K562 (cell line): ENCODE data around the gene KCNK16. TPM values are rescaled to one million over a fixed set of nuclear protein-coding genes. Genes with fewer than 3 reads are reported as not detected.

Experiments used
- ATAC-seq: fragments of 200-7000 bp; cut with Tn5 transposase; 3 replicates; pipeline ENCODE4 v1.9.1; 2020; ENCODE audit warnings: moderate library complexity
- BruUV-seq: library from RNA; stranded (reverse); fragments of 400-500 nt; replicated peaks from 2 replicates; lab custom pipeline; 2021; lab: Mats Ljungman, UMichigan
- CTCF ChIA-PET: fragments of 300-600 bp; formaldehyde crosslinking; extraction: SDS; loops from one replicate; lab custom pipeline; 2021; ENCODE audit warnings: low intra/inter-chr PET ratio; lab: Yijun Ruan, JAX
- POLR2A ChIA-PET: fragments of 300-600, 350-650 bp; sonication (Branson Sonifier 250); formaldehyde crosslinking; extraction: SDS; loops from one replicate; lab custom pipeline; 2021; ENCODE audit warnings: antibody characterized with exemption, inconsistent platforms; lab: Yijun Ruan, JAX
- DNase-seq, 4 experiments: peaks; one replicate each; pipeline versions ENCODE4 v3.0.0 to v3.0.0-alpha.2; 2011 to 2018; ENCODE audit warnings: low spot score in 3 of 4, mixed read lengths in 3 of 4; ENCODE audit errors: extremely low read depth in 1 of 4
- FAIRE-seq: peaks from 2 replicates; lab custom pipeline; 2011; peaks lifted over from hg19 to GRCh38; lab: Jason Lieb, UNC
- H2AFZ ChIP-seq: 2 replicates; pipeline ENCODE4 v1.6.0; 2011; ENCODE audit warnings: low read depth, low read length, control low read depth, inconsistent platforms
- H3K27ac ChIP-seq: fragments of 200-600 bp; 3 replicates; pipeline ENCODE4 v1.8.0; 2011; ENCODE audit warnings: low read depth, mild to moderate bottlenecking, control low read depth, inconsistent platforms, low read length, moderate library complexity, mixed read lengths; ENCODE audit errors: extremely low read depth
- H3K27me3 ChIP-seq, 2 experiments: fragments of 300-600 bp in 1 of 2; 2 replicates in 1 of 2; 3 replicates in 1 of 2; pipeline versions ENCODE4 v1.6.0 to v1.8.0; 2011; ENCODE audit warnings: inconsistent platforms in 2 of 2, low read length in 2 of 2, mild to moderate bottlenecking in 1 of 2, mixed read lengths in 1 of 2, moderate library complexity in 1 of 2; ENCODE audit not compliant: control insufficient read depth in 2 of 2, insufficient read depth in 2 of 2
- H3K36me3 ChIP-seq: fragments of 300-600 bp; 3 replicates; pipeline ENCODE4 v1.8.0; 2011; ENCODE audit warnings: mild to moderate bottlenecking, low read length, inconsistent platforms; ENCODE audit not compliant: control insufficient read depth, insufficient read depth
- H3K4me1 ChIP-seq, 2 experiments: fragments of 200-600 bp in 1 of 2; replicated peaks in 1 of 2; 2 replicates in 1 of 2; 3 replicates in 1 of 2; pipeline versions ENCODE4 v1.5.1 to v1.8.0; 2011; ENCODE audit warnings: inconsistent platforms in 2 of 2, low read length in 2 of 2, mild to moderate bottlenecking in 1 of 2, mixed read lengths in 1 of 2, moderate library complexity in 1 of 2; ENCODE audit not compliant: control insufficient read depth in 2 of 2, insufficient read depth in 2 of 2
- H3K4me2 ChIP-seq: 2 replicates; pipeline ENCODE4 v1.6.1; 2011; ENCODE audit warnings: low read length, control low read depth, inconsistent platforms, mixed read lengths; ENCODE audit not compliant: insufficient read depth
- H3K4me3 ChIP-seq: fragments of 200-600 bp; sonication (generic), shearing (Covaris generic); 2 replicates; pipeline ENCODE4 v1.5.1; 2016; ENCODE audit warnings: control low read depth, inconsistent platforms
- H3K79me2 ChIP-seq: fragments of 200-600 bp; 3 replicates; pipeline ENCODE4 v1.8.0; 2011; ENCODE audit warnings: low read length, inconsistent platforms; ENCODE audit not compliant: control insufficient read depth, insufficient read depth
- H3K9ac ChIP-seq, 2 experiments: 2 replicates each; pipeline versions ENCODE4 v1.6.0 to v1.6.1; 2011; ENCODE audit warnings: low read depth in 2 of 2, low read length in 2 of 2, control low read depth in 1 of 2, inconsistent platforms in 1 of 2, mild to moderate bottlenecking in 1 of 2, mixed read lengths in 1 of 2; ENCODE audit not compliant: insufficient read depth in 1 of 2
- H3K9me1 ChIP-seq: one replicate; pipeline ENCODE4 v1.6.0; 2011; ENCODE audit warnings: inconsistent platforms, mild to moderate bottlenecking, low read length, moderate library complexity; ENCODE audit not compliant: control insufficient read depth, insufficient read depth
- H3K9me3 ChIP-seq: replicated peaks from 2 replicates; pipeline ENCODE4 v1.5.1; 2011; ENCODE audit warnings: low read depth, low read length, inconsistent platforms; ENCODE audit not compliant: control insufficient read depth, insufficient read depth
- H4K20me1 ChIP-seq: replicated peaks from 2 replicates; pipeline ENCODE4 v1.6.1; 2011; ENCODE audit warnings: low read length, inconsistent platforms, mixed read lengths; ENCODE audit not compliant: control insufficient read depth, insufficient read depth
- E2F8 ChIP-seq: fragments of 450-650 bp; IDR thresholded peaks from 2 replicates; pipeline ENCODE4 v1.7.1; 2018; ENCODE audit warnings: mild to moderate bottlenecking, low read depth; ENCODE audit not compliant: partially characterized antibody
- ETV6 ChIP-seq, 3 experiments: fragments of 150-350 bp in 1 of 3; sonication (generic) in 1 of 3; formaldehyde crosslinking in 1 of 3; IDR thresholded peaks; 2 replicates each; pipeline versions ENCODE4 v1.6.1 to v1.8.0; 2014 to 2022; ENCODE audit warnings: borderline replicate concordance in 2 of 3, low read depth in 2 of 3, antibody characterized with exemption in 1 of 3, low read length in 1 of 3, mild to moderate bottlenecking in 1 of 3, missing genetic modification reagents in 1 of 3
- KHSRP ChIP-seq: fragments of 450-650 bp; IDR thresholded peaks from 2 replicates; pipeline ENCODE4 v1.6.1; 2017
- POLR3G ChIP-seq: IDR thresholded peaks from 2 replicates; pipeline ENCODE4 v1.6.1; 2011; ENCODE audit not compliant: insufficient read length, insufficient replicate concordance; ENCODE audit errors: extremely low read depth
- RBBP5 ChIP-seq: fragments of 200-600 bp; sonication (generic); IDR thresholded peaks from 2 replicates; pipeline ENCODE4 v1.6.1; 2012; ENCODE audit warnings: borderline replicate concordance, mild to moderate bottlenecking, low read length, control low read depth, inconsistent platforms; ENCODE audit not compliant: insufficient read depth, poor library complexity, severe bottlenecking
- ZNF431 ChIP-seq: sonication (generic); formaldehyde crosslinking; IDR thresholded peaks from 2 replicates; pipeline ENCODE4 v1.8.0; 2022; ENCODE audit warnings: mild to moderate bottlenecking, missing genetic modification reagents
- in situ Hi-C: fragments of 300-500 bp; cut with MboI; formaldehyde crosslinking; loops from 4 replicates; pipeline ENCODE4 v1.15.0; 2018; ENCODE audit warnings: inconsistent platforms, mixed read lengths
- intact Hi-C: fragments of 100-400 bp; cut with micrococcal nuclease; formaldehyde crosslinking; loops from 2 replicates; pipeline ENCODE4 v1.14.2; 2022
- polyA plus RNA-seq, 8 experiments: library from polyadenylated mRNA; depleted of rRNA in 4 of 8; stranded (reverse) in 5 of 8; unstranded in 3 of 8; fragments of >200 nt; fragmentation: Nextera tagmentation in 2 of 8; fragmentation: Illumina TruSeq in 1 of 8; extraction: Ambion mirVana in 2 of 8; extraction: Trizol in 1 of 8; gene quantifications; 2 replicates each; pipeline versions ENCODE4 v1.2.1 to v1.2.3, GENCODE V29; 2011 to 2014; ENCODE audit warnings: inconsistent platforms in 1 of 8, missing spikeins in 1 of 8
- total RNA-seq, 7 experiments: library from RNA; depleted of rRNA in 6 of 7; stranded (reverse); fragments of >200 nt in 6 of 7; fragmentation: Illumina TruSeq in 2 of 7; extraction: Trizol in 2 of 7; gene quantifications; 2 replicates each; pipeline versions ENCODE4 v1.2.1 to v1.2.3, GENCODE V29; 2011 to 2021; ENCODE audit warnings: low replicate concordance in 1 of 7

KCNK16 gene
- total and polyA plus RNA-seq, 9 of the 15 experiments (the other 6 are each of a cell fraction or from before 2014, with no cell fraction given), result not detected

GRCh38 chr6:39304951-39305350, 17.6 kb downstream of the KCNK16 start:
- intact Hi-C loops (loop anchor here (5.0 kb wide), 1 partner anchor 218 kb away; no protein-coding TSS in a partner anchor), in situ Hi-C loops (loop anchor here (5.0 kb wide), 3 partner anchors 138 to 433 kb away; no protein-coding TSS in a partner anchor)
- no peak for DNase-seq
- Histone ChIP-seq H3K9me1 (peaks cover 7% of the 10 kb centered on the region), H3K27me3 (peaks cover 9 to 59% of the 10 kb centered on the region in 2 experiments; a peak in 4 of 5 replicates), H3K79me2 (no peaks in the 10 kb centered on the region), H4K20me1 (peaks cover 17% of the 10 kb centered on the region), H3K4me2 (no peak overlapping the region), H3K4me3 (no peak overlapping the region), H2AFZ (no peak overlapping the region), H3K4me1 (peaks cover 0 to 13% of the 10 kb centered on the region in 2 experiments; a peak in 3 of 5 replicates), H3K9me3 (no peaks in the 10 kb centered on the region), H3K27ac (no peak overlapping the region), H3K36me3 (no peaks in the 10 kb centered on the region), H3K9ac (no peak overlapping the region)
- POLR2A ChIA-PET, result interaction anchor here (0.6 to 1.4 kb wide), 6 partner anchors 11 to 1821 kb away, joined by 3 to 5 read pairs (median 4); no protein-coding TSS in a partner anchor
- no TSS peak for BruUV-seq
- no peak for FAIRE-seq
- ATAC-seq, result no peak
- CTCF ChIA-PET, result interaction anchor here (1.0 kb wide), 1 partner anchor 139 kb away, joined by 3 read pairs; no protein-coding TSS in a partner anchor
- TF ChIP-seq POLR3G, result no peak
- TF ChIP-seq RBBP5, result no peak
- no peak for TF ChIP-seq KHSRP
- no peak for TF ChIP-seq ETV6 (IDR thresholded peaks at IDR 0.05; ENCODE audit: borderline replicate concordance in 1 of 2, low read depth in 2 of 2, low read length in 1 of 2)
- no peak for TF ChIP-seq ETV6 (CRISPR knock-in tag; IDR thresholded peaks at IDR 0.05; ENCODE audit: borderline replicate concordance)
- no peak for TF ChIP-seq ZNF431
- TF ChIP-seq E2F8, result no peak
